ENCODE data around the gene ZBTB16.

The ZBTB16 gene

DNA sequence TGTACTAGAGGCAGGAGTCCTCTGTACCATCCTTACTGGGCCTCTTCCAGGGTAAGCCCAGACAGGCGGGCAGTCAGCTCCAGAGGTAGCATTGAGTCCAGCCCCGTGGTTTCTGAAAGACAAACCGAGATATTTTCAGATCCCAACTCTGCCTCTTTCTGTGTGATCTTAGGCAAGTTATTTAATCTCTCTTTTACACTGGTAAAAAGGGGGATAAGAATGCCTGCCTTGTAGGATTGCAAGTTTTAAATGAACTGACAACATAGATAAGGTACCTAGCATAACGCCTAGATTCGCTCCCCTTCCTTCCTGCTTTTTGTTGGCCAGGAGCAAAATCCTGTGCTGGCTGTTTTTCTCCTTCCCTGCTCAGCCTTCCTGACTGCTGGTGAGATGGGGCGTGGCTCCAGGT is 180.2 kb downstream of the ZBTB16 start:
- no peak overlapping the region for H3K9ac ChIP-seq
- no peaks in the 10 kb centered on the region for H3K36me3 ChIP-seq (ENCODE audit: insufficient read depth)
- H4K20me1 ChIP-seq (ENCODE audit: insufficient read depth) = no peaks in the 10 kb centered on the region
- H3K27me3 ChIP-seq (ENCODE audit: insufficient read depth, low read depth) = no peaks in the 10 kb centered on the region
- no peaks in the 10 kb centered on the region for H3K4me1 ChIP-seq (ENCODE audit: low read depth, poor library complexity, severe bottlenecking)
- no peaks in the 10 kb centered on the region for H3K79me2 ChIP-seq (ENCODE audit: insufficient read depth, low read depth)
- no peak overlapping the region for H3K27ac ChIP-seq
- H3K4me2 ChIP-seq = no peak overlapping the region
- H2AFZ ChIP-seq (ENCODE audit: low read depth) = no peak overlapping the region
- TF ChIP-seq, protein P1, sequence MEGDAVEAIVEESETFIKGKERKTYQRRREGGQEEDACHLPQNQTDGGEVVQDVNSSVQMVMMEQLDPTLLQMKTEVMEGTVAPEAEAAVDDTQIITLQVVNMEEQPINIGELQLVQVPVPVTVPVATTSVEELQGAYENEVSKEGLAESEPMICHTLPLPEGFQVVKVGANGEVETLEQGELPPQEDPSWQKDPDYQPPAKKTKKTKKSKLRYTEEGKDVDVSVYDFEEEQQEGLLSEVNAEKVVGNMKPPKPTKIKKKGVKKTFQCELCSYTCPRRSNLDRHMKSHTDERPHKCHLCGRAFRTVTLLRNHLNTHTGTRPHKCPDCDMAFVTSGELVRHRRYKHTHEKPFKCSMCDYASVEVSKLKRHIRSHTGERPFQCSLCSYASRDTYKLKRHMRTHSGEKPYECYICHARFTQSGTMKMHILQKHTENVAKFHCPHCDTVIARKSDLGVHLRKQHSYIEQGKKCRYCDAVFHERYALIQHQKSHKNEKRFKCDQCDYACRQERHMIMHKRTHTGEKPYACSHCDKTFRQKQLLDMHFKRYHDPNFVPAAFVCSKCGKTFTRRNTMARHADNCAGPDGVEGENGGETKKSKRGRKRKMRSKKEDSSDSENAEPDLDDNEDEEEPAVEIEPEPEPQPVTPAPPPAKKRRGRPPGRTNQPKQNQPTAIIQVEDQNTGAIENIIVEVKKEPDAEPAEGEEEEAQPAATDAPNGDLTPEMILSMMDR (conservative IDR thresholded peaks at IDR 0.05; ENCODE audit: low read depth, low read length) = no peak
- no peak overlapping the region for H3K4me3 ChIP-seq (IDR thresholded peaks at IDR 0.05; ENCODE audit: insufficient read depth, low read depth, low read length)

DNA sequence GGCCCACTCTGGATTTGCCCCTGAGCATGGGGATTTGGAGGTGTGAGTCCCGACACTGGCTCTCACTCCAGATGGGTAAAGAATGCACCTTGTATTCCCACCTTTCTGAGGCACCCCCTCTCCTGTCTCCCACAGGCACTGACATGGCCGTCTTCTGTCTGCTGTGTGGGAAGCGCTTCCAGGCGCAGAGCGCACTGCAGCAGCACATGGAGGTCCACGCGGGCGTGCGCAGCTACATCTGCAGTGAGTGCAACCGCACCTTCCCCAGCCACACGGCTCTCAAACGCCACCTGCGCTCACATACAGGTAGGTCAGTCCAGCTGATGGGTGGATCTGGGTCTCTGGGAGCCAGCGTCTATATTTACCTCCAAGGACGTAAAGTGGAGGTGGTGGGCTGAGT is 182.5 kb downstream of the ZBTB16 start:
- Histone ChIP-seq H3K4me1 (ENCODE audit: low read depth, poor library complexity, severe bottlenecking) (no peaks in the 10 kb centered on the region), H3K27me3 (ENCODE audit: insufficient read depth, low read depth) (no peaks in the 10 kb centered on the region), H4K20me1 (ENCODE audit: insufficient read depth) (no peaks in the 10 kb centered on the region), H3K9ac (no peak overlapping the region), H3K27ac (no peak overlapping the region), H3K36me3 (ENCODE audit: insufficient read depth) (no peaks in the 10 kb centered on the region), H3K4me3 (IDR thresholded peaks at IDR 0.05; ENCODE audit: insufficient read depth, low read depth, low read length) (no peak overlapping the region), H3K4me2 (no peak overlapping the region), H2AFZ (ENCODE audit: low read depth) (no peak overlapping the region), H3K79me2 (ENCODE audit: insufficient read depth, low read depth) (no peaks in the 10 kb centered on the region)
- TF ChIP-seq, protein P1 (conservative IDR thresholded peaks at IDR 0.05; ENCODE audit: low read depth, low read length) = no peak

GRCh38 chr11:114243461-114244372 is 184.2 kb downstream of the ZBTB16 start:
- no peak overlapping the region for H3K4me2 ChIP-seq
- no peak overlapping the region for H2AFZ ChIP-seq (ENCODE audit: low read depth)
- TF ChIP-seq, protein P1 (conservative IDR thresholded peaks at IDR 0.05; ENCODE audit: low read depth, low read length) = no peak
- H3K27ac ChIP-seq = no peak overlapping the region
- no peaks in the 10 kb centered on the region for H3K4me1 ChIP-seq (ENCODE audit: low read depth, poor library complexity, severe bottlenecking)
- no peaks in the 10 kb centered on the region for H3K36me3 ChIP-seq (ENCODE audit: insufficient read depth)
- no peaks in the 10 kb centered on the region for H3K79me2 ChIP-seq (ENCODE audit: insufficient read depth, low read depth)
- H3K4me3 ChIP-seq (IDR thresholded peaks at IDR 0.05; ENCODE audit: insufficient read depth, low read depth, low read length) = no peak overlapping the region
- no peaks in the 10 kb centered on the region for H3K27me3 ChIP-seq (ENCODE audit: insufficient read depth, low read depth)
- H4K20me1 ChIP-seq (ENCODE audit: insufficient read depth) = no peaks in the 10 kb centered on the region
- H3K9ac ChIP-seq = no peak overlapping the region

GRCh38 chr11:114244726-114245394 is 185.3 kb downstream of the ZBTB16 start:
- no peaks in the 10 kb centered on the region for H3K36me3 ChIP-seq (ENCODE audit: insufficient read depth)
- no peak overlapping the region for H3K9ac ChIP-seq
- H3K4me1 ChIP-seq (ENCODE audit: low read depth, poor library complexity, severe bottlenecking) = no peaks in the 10 kb centered on the region
- no peaks in the 10 kb centered on the region for H4K20me1 ChIP-seq (ENCODE audit: insufficient read depth)
- H3K27me3 ChIP-seq (ENCODE audit: insufficient read depth, low read depth) = no peaks in the 10 kb centered on the region
- H3K4me3 ChIP-seq (IDR thresholded peaks at IDR 0.05; ENCODE audit: insufficient read depth, low read depth, low read length) = no peak overlapping the region
- H3K27ac ChIP-seq = no peak overlapping the region
- H3K4me2 ChIP-seq = no peak overlapping the region
- H3K79me2 ChIP-seq (ENCODE audit: insufficient read depth, low read depth) = no peaks in the 10 kb centered on the region
- H2AFZ ChIP-seq (ENCODE audit: low read depth) = no peak overlapping the region
- TF ChIP-seq, protein P1 (conservative IDR thresholded peaks at IDR 0.05; ENCODE audit: low read depth, low read length) = no peak
